GM23338 (cell line): ENCODE data around the gene SIK2.

Experiments
- CREB1 ChIP-seq: fragments of 250-450 bp; sonication (Bioruptor Pico); IDR thresholded peaks from 2 replicates; pipeline ENCODE4 v1.5.0; 2020; ENCODE audit warnings: low read depth, mild to moderate bottlenecking, moderate library complexity
- EZH2 ChIP-seq: fragments of 200-600 bp; sonication (generic); IDR thresholded peaks from one replicate; pipeline ENCODE4 v1.8.0; 2017; ENCODE audit warnings: antibody characterized with exemption, mild to moderate bottlenecking, low read depth; ENCODE audit not compliant: unreplicated experiment
- EZH2phosphoT487 ChIP-seq: fragments of 200-600 bp; sonication (generic); IDR thresholded peaks from one replicate; pipeline ENCODE4 v1.8.1; 2018; ENCODE audit warnings: antibody characterized with exemption; ENCODE audit not compliant: unreplicated experiment
- JUNB ChIP-seq: IDR thresholded peaks from one replicate; pipeline ENCODE4 v1.6.1; 2016; ENCODE audit warnings: antibody characterized with exemption; ENCODE audit not compliant: unreplicated experiment
- NANOG ChIP-seq: IDR thresholded peaks from 2 replicates; pipeline ENCODE4 v1.6.1; 2016; ENCODE audit warnings: antibody characterized with exemption, borderline replicate concordance
- POLR2AphosphoS5 ChIP-seq: IDR thresholded peaks from 2 replicates; pipeline ENCODE4 v1.6.1; 2016; ENCODE audit warnings: antibody characterized with exemption, low read depth
- ZNF114 ChIP-seq: fragments of 250-450 bp; sonication (Bioruptor Pico); IDR thresholded peaks from 2 replicates; pipeline ENCODE4 v1.5.0; 2020; ENCODE audit warnings: mild to moderate bottlenecking, moderate library complexity
- TF ChIP-seq, protein P1 (sequence below), 2 experiments: fragments of 200-600 bp in 1 of 2; sonication (generic) in 1 of 2; conservative IDR thresholded peaks; 2 replicates each; pipeline versions ENCODE4 v1.5.1 to v1.6.1; 2016 to 2017; ENCODE audit warnings: antibody characterized with exemption in 2 of 2, low read depth in 2 of 2, mild to moderate bottlenecking in 2 of 2, moderate library complexity in 1 of 2
- TF ChIP-seq, protein P2 (sequence below): IDR thresholded peaks from one replicate; pipeline ENCODE4 v1.6.1; 2018; ENCODE audit warnings: antibody characterized with exemption; ENCODE audit not compliant: unreplicated experiment
- TF ChIP-seq, protein P3 (sequence below): IDR thresholded peaks from 2 replicates; pipeline ENCODE4 v1.6.1; 2016; ENCODE audit warnings: antibody characterized with exemption

DNA sequence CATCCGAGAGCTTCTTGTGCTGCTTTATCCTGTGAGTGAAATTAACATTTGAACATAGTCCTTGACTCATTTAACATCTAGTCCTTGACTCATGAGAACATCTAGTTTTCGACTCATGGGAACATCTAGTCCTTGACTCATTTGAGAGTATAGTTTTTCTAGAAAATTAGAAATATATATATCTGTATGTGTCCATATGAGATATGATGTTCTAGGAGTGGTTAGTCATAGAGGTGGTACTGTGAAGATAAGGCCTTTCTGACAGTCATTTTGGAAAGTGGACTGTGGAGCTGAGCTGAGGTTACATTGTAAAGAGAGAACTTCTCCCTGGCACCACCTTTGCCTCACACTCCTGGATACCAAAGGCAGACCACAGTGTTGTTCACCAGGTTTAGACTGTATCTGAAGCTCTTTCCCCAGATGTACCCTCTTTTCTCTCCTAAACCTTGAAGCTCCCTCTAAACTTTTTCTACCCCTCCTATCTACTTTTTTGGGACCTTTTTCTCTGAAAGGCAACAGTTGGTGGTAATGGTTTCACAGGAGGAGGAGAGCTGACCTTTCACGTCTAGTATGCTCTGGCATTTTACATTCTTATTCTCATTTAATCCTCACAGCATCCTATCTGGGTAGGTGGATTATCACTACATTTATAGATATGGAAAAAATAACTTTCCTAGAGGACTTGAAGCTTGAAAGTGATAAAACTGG is 96.8 kb downstream of the SIK2 start:
- TF ChIP-seq, protein P1, sequence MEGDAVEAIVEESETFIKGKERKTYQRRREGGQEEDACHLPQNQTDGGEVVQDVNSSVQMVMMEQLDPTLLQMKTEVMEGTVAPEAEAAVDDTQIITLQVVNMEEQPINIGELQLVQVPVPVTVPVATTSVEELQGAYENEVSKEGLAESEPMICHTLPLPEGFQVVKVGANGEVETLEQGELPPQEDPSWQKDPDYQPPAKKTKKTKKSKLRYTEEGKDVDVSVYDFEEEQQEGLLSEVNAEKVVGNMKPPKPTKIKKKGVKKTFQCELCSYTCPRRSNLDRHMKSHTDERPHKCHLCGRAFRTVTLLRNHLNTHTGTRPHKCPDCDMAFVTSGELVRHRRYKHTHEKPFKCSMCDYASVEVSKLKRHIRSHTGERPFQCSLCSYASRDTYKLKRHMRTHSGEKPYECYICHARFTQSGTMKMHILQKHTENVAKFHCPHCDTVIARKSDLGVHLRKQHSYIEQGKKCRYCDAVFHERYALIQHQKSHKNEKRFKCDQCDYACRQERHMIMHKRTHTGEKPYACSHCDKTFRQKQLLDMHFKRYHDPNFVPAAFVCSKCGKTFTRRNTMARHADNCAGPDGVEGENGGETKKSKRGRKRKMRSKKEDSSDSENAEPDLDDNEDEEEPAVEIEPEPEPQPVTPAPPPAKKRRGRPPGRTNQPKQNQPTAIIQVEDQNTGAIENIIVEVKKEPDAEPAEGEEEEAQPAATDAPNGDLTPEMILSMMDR (conservative IDR thresholded peaks at IDR 0.05; ENCODE audit: low read depth in 2 of 2): no peak
- TF ChIP-seq EZH2phosphoT487 (no peak), EZH2 (no peak), POLR2AphosphoS5 (no peak), CREB1 (CRISPR knock-in tag) (no peak), NANOG (no peak), ZNF114 (CRISPR knock-in tag) (no peak), JUNB (no peak)
- TF ChIP-seq, protein P2, sequence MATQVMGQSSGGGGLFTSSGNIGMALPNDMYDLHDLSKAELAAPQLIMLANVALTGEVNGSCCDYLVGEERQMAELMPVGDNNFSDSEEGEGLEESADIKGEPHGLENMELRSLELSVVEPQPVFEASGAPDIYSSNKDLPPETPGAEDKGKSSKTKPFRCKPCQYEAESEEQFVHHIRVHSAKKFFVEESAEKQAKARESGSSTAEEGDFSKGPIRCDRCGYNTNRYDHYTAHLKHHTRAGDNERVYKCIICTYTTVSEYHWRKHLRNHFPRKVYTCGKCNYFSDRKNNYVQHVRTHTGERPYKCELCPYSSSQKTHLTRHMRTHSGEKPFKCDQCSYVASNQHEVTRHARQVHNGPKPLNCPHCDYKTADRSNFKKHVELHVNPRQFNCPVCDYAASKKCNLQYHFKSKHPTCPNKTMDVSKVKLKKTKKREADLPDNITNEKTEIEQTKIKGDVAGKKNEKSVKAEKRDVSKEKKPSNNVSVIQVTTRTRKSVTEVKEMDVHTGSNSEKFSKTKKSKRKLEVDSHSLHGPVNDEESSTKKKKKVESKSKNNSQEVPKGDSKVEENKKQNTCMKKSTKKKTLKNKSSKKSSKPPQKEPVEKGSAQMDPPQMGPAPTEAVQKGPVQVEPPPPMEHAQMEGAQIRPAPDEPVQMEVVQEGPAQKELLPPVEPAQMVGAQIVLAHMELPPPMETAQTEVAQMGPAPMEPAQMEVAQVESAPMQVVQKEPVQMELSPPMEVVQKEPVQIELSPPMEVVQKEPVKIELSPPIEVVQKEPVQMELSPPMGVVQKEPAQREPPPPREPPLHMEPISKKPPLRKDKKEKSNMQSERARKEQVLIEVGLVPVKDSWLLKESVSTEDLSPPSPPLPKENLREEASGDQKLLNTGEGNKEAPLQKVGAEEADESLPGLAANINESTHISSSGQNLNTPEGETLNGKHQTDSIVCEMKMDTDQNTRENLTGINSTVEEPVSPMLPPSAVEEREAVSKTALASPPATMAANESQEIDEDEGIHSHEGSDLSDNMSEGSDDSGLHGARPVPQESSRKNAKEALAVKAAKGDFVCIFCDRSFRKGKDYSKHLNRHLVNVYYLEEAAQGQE: no peak
- TF ChIP-seq, protein P3, sequence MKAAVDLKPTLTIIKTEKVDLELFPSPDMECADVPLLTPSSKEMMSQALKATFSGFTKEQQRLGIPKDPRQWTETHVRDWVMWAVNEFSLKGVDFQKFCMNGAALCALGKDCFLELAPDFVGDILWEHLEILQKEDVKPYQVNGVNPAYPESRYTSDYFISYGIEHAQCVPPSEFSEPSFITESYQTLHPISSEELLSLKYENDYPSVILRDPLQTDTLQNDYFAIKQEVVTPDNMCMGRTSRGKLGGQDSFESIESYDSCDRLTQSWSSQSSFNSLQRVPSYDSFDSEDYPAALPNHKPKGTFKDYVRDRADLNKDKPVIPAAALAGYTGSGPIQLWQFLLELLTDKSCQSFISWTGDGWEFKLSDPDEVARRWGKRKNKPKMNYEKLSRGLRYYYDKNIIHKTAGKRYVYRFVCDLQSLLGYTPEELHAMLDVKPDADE: no peak
